ENCODE results near the gene USP28.

Gene USP28

GRCh38 chr11:113877670-113878055, 2.3 kb upstream of the USP28 start:
- no peak for DNase-seq (ENCODE audit: low read depth)

GRCh38 chr11:113876798-113877669, 1.7 kb upstream of the USP28 start:
- DNase-seq (ENCODE audit: low read depth) = no peak

GRCh38 chr11:113876074-113876797, 864 bp upstream of the USP28 start:
- no peak for DNase-seq (ENCODE audit: low read depth)

- DNase-seq (ENCODE audit: low read depth) = no peak
These were observed 665 bp downstream of the USP28 start for GRCh38 chr11:113874581-113875233.

- no peak for DNase-seq (ENCODE audit: low read depth)
These were observed 1.3 kb downstream of the USP28 start for GRCh38 chr11:113874096-113874495.

- DNase-seq (ENCODE audit: low read depth) = no peak
These were observed 2.1 kb downstream of the USP28 start for GRCh38 chr11:113873236-113873626.

GRCh38 chr11:113871336-113871735, 4.0 kb downstream of the USP28 start:
- DNase-seq (ENCODE audit: low read depth) = no peak

GRCh38 chr11:113867843-113868503, 7.4 kb downstream of the USP28 start:
- DNase-seq (ENCODE audit: low read depth) = no peak

- no peak for DNase-seq (ENCODE audit: low read depth)
These were observed 9.5 kb downstream of the USP28 start for GRCh38 chr11:113865873-113866272.

GRCh38 chr11:113864410-113864809, 11.0 kb downstream of the USP28 start:
- no peak for DNase-seq (ENCODE audit: low read depth)

GRCh38 chr11:113862435-113862834, 12.9 kb downstream of the USP28 start:
- DNase-seq (ENCODE audit: low read depth) = no peak

GRCh38 chr11:113859665-113860064, 15.7 kb downstream of the USP28 start:
- no peak for DNase-seq (ENCODE audit: low read depth)

GRCh38 chr11:113856966-113857759, 18.2 kb downstream of the USP28 start:
- DNase-seq (ENCODE audit: low read depth) = no peak

GRCh38 chr11:113855803-113856202, 19.6 kb downstream of the USP28 start:
- DNase-seq (ENCODE audit: low read depth) = no peak

GRCh38 chr11:113850188-113850587, 25.2 kb downstream of the USP28 start:
- DNase-seq (ENCODE audit: low read depth) = no peak

GRCh38 chr11:113849713-113850112, 25.7 kb downstream of the USP28 start:
- DNase-seq (ENCODE audit: low read depth) = no peak

- DNase-seq (ENCODE audit: low read depth) = no peak
These were observed 27.8 kb downstream of the USP28 start for GRCh38 chr11:113847580-113847979.

GRCh38 chr11:113847111-113847510, 28.3 kb downstream of the USP28 start:
- no peak for DNase-seq (ENCODE audit: low read depth)

GRCh38 chr11:113841691-113842090, 33.7 kb downstream of the USP28 start:
- DNase-seq (ENCODE audit: low read depth) = no peak

GRCh38 chr11:113840932-113841664, 34.3 kb downstream of the USP28 start:
- DNase-seq (ENCODE audit: low read depth) = no peak

- DNase-seq (ENCODE audit: low read depth) = no peak
These were observed 35.5 kb downstream of the USP28 start for GRCh38 chr11:113839842-113840241.
